PC-3 (cell line): ENCODE data around the gene MRPS22. TPM values are rescaled to one million over a fixed set of nuclear protein-coding genes. Genes with fewer than 3 reads are reported as not detected.

ENCODE experiments used
- ATAC-seq: fragments of 200-7000 bp; cut with Tn5 transposase; 2 replicates; pipeline ENCODE4 v1.9.1; 2020; ENCODE audit warnings: mild to moderate bottlenecking, moderate library complexity
- BruUV-seq: library from RNA; stranded (reverse); fragments of 400-500 nt; replicated peaks from 2 replicates; lab custom pipeline; 2021; lab: Mats Ljungman, UMichigan
- CTCF ChIA-PET: fragments of 300-600 bp; sonication (Branson Sonifier 250); formaldehyde crosslinking; loops from one replicate; lab custom pipeline; 2022; ENCODE audit warnings: antibody characterized with exemption; lab: Charles Lee
- POLR2A ChIA-PET: fragments of 300-600 bp; sonication (Branson Sonifier 250); formaldehyde crosslinking; loops from one replicate; lab custom pipeline; 2022; ENCODE audit warnings: antibody characterized with exemption; ENCODE audit not compliant: unreplicated experiment; lab: Charles Lee
- DNase-seq: peaks from one replicate; pipeline ENCODE4 v3.0.0-alpha.2; 2015
- H2AFZ ChIP-seq: fragments of 300-600 bp; sonication (generic); 2 replicates; pipeline ENCODE4 v1.6.0; 2016; ENCODE audit warnings: antibody characterized with exemption, low read length
- H3F3A ChIP-seq: fragments of 300-600 bp; sonication (generic); one replicate; pipeline ENCODE4 v1.6.0; 2017; ENCODE audit warnings: antibody characterized with exemption, low read length, control low read depth, mild to moderate bottlenecking; ENCODE audit not compliant: unreplicated experiment
- H3K27ac ChIP-seq: fragments of 300-600 bp; sonication (generic); 2 replicates; pipeline ENCODE4 v1.5.1; 2016; ENCODE audit warnings: mild to moderate bottlenecking, low read length
- H3K27me3 ChIP-seq: fragments of 300-600 bp; sonication (generic); 2 replicates; pipeline ENCODE4 v1.6.1; 2016; ENCODE audit warnings: low read length, mixed read lengths
- H3K36me3 ChIP-seq: fragments of 300-600 bp; sonication (generic); 2 replicates; pipeline ENCODE4 v1.6.1; 2016; ENCODE audit warnings: low read depth, mixed run types, low read length, mixed read lengths
- H3K4me1 ChIP-seq: fragments of 300-600 bp; sonication (generic); 2 replicates; pipeline ENCODE4 v1.5.1; 2016; ENCODE audit warnings: low read length; ENCODE audit not compliant: insufficient read depth
- H3K4me2 ChIP-seq: fragments of 300-600 bp; sonication (generic); 2 replicates; pipeline ENCODE4 v1.6.0; 2016; ENCODE audit warnings: low read length
- H3K4me3 ChIP-seq: fragments of 300-600 bp; sonication (generic); 2 replicates; pipeline ENCODE4 v1.5.1; 2016; ENCODE audit warnings: mild to moderate bottlenecking, low read length, mixed read lengths
- H3K79me2 ChIP-seq: fragments of 300-600 bp; sonication (generic); 2 replicates; pipeline ENCODE4 v1.6.1; 2017; ENCODE audit warnings: low read length, mixed read lengths
- H3K9ac ChIP-seq: fragments of 300-600 bp; sonication (generic); 2 replicates; pipeline ENCODE4 v1.6.0; 2016; ENCODE audit warnings: mild to moderate bottlenecking, low read length
- H3K9me2 ChIP-seq: fragments of 300-600 bp; sonication (generic); replicated peaks from 2 replicates; pipeline ENCODE4 v1.6.1; 2016; ENCODE audit warnings: mixed run types, low read length, mixed read lengths
- H3K9me3 ChIP-seq: fragments of 300-600 bp; sonication (generic); 2 replicates; pipeline ENCODE4 v1.6.1; 2016; ENCODE audit warnings: low read length, mixed read lengths
- H4K20me1 ChIP-seq: fragments of 300-600 bp; sonication (generic); 2 replicates; pipeline ENCODE4 v1.6.1; 2016; ENCODE audit warnings: low read length, mixed read lengths
- CTCF ChIP-seq: fragments of 300-600 bp; sonication (generic); conservative IDR thresholded peaks from 2 replicates; pipeline ENCODE4 v1.5.1; 2017; ENCODE audit warnings: antibody characterized with exemption, low read depth, mild to moderate bottlenecking, low read length
- EZH2 ChIP-seq: fragments of 300-600 bp; sonication (generic); IDR thresholded peaks from one replicate; pipeline ENCODE4 v1.6.1; 2017; ENCODE audit warnings: antibody characterized with exemption, mild to moderate bottlenecking, low read length; ENCODE audit not compliant: unreplicated experiment
- EZH2phosphoT487 ChIP-seq: fragments of 300-600 bp; sonication (generic); IDR thresholded peaks from 2 replicates; pipeline ENCODE4 v1.6.1; 2018; ENCODE audit warnings: mild to moderate bottlenecking, antibody characterized with exemption, low read length, borderline replicate concordance
- intact Hi-C: fragments of 100-400 bp; cut with micrococcal nuclease; formaldehyde crosslinking; loops from 2 replicates; pipeline ENCODE4 v1.9.0; 2023
- total RNA-seq: library from RNA; depleted of rRNA; stranded (reverse); fragments of >200 nt; gene quantifications from 2 replicates; pipeline ENCODE4 v1.2.3, GENCODE V29; 2014

MRPS22 gene
- total RNA-seq, 1 experiment from 2014 or later: 73.3 TPM

DNA sequence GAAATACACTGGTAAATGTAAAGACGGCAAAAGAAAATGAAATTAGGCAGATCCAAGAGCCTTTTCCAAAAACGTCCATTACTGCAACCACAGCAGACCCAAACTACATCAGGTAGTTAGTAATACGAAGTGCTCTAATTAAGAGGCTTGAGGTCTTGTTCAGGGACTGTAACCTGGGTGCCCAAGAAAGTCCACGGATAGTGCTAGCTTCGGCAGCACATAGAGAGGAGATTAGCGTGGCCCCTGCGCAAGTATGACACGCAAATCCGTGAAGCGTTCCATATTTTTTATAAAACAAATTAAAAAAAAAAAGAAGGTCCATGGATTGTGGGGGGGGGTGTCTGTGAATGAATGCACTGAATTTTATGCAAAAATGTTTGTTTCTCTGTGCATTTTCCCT, 44.3 kb downstream of the MRPS22 start:
- H3K36me3 ChIP-seq: peaks cover 4% of the 10 kb centered on the region; the same call in 1 of the 2 replicates
- H3K27ac ChIP-seq: no peak overlapping the region
- H3K9me3 ChIP-seq: no peaks in the 10 kb centered on the region
- peak overlapping the region; percentile 84 for H3K4me2 ChIP-seq
- no peaks in the 10 kb centered on the region for H3F3A ChIP-seq
- H2AFZ ChIP-seq: no peak overlapping the region
- H4K20me1 ChIP-seq: 0 out of 2 replicates have a peak, but pooled peaks cover 3% of the 10 kb centered on the region
- BruUV-seq: no TSS peak
- ATAC-seq (no peak), DNase-seq (no peak)
- H3K79me2 ChIP-seq: peaks cover 63% of the 10 kb centered on the region
- ChIA-PET CTCF (no interaction called here), POLR2A (no interaction called here)
- peaks cover 9% of the 10 kb centered on the region; the same call in 1 of the 2 replicates for H3K4me1 ChIP-seq
- H3K27me3 ChIP-seq: no peaks in the 10 kb centered on the region
- peak overlapping the region; percentile 82 for H3K4me3 ChIP-seq
- TF ChIP-seq CTCF (no peak), EZH2phosphoT487 (no peak), EZH2 (no peak)
- peak overlapping the region; percentile 99 for H3K9ac ChIP-seq
- intact Hi-C loops: no loop called here
- no peaks in the 10 kb centered on the region for H3K9me2 ChIP-seq

GRCh38 chr3:139388821-139389551, 45.2 kb downstream of the MRPS22 start:
- BruUV-seq: TSS peak; percentile 82

More at GRCh38 chr3:139388821-139389551, 45.2 kb downstream of the MRPS22 start:
- Histone ChIP-seq H3K27me3 (no peaks in the 10 kb centered on the region), H4K20me1 (0 out of 2 replicates have a peak, but pooled peaks cover 3% of the 10 kb centered on the region), H3K9me3 (no peaks in the 10 kb centered on the region), H3K9me2 (no peaks in the 10 kb centered on the region), H3K4me3 (peak overlapping the region; percentile 82), H3K36me3 (no peaks in the 10 kb centered on the region), H2AFZ (peak overlapping the region; percentile 82), H3K79me2 (peaks cover 55% of the 10 kb centered on the region), H3F3A (no peaks in the 10 kb centered on the region), H3K4me1 (peaks cover 9% of the 10 kb centered on the region; the same call in 1 of the 2 replicates), H3K4me2 (peak overlapping the region; percentile 84), H3K27ac (peak overlapping the region; percentile 59), H3K9ac (peak overlapping the region; percentile 99)
- POLR2A ChIA-PET: no interaction called here
- CTCF ChIA-PET: no interaction called here
- no peak for TF ChIP-seq EZH2
- TF ChIP-seq EZH2phosphoT487: no peak
- no peak for TF ChIP-seq CTCF
- intact Hi-C loops: no loop called here
- ATAC-seq: peak; percentile 2
- no peak for DNase-seq
